Endometrial microvascular endothelial cells (primary cell): ENCODE data around the gene MYO1G. TPM values are rescaled to one million over a fixed set of nuclear protein-coding genes. Genes with fewer than 3 reads are reported as not detected.

ENCODE experiments used
- in situ Hi-C: cut with HindIII; loops from 2 replicates; pipeline ENCODE4 v1.10.0; 2017; ENCODE audit warnings: low sequenced_read_pairs, low pct_unique_long_range_greater_than_20kb; ENCODE audit errors: inconsistent ontology term
- total RNA-seq: library from RNA; depleted of rRNA; stranded (reverse); fragments of >200 nt; gene quantifications from one replicate; pipeline ENCODE4 v1.2.3, GENCODE V29; 2015; ENCODE audit errors: inconsistent ontology term

The MYO1G gene
- total RNA-seq, 1 donor from 2014 or later = not detected

GRCh38 chr7:44912775-44913347 is 66.0 kb downstream of the MYO1G start:
- in situ Hi-C loops = no loop called here

Other genes with a start within 250 kb of the MYO1G start
- 25.4 TPM for gene ZMIZ2, start 230.2 kb downstream of the MYO1G start, total RNA-seq
- 4,454 TPM for gene PPIA, start 182.3 kb downstream of the MYO1G start, total RNA-seq
- gene H2AZ2, start 130.9 kb downstream of the MYO1G start, total RNA-seq = 181 TPM
- gene PURB, start 93.5 kb downstream of the MYO1G start, total RNA-seq = 18.0 TPM
- gene CCM2, start 21.2 kb upstream of the MYO1G start, total RNA-seq = 70.8 TPM
- gene NACAD, start 110.0 kb upstream of the MYO1G start, total RNA-seq = 2.3 TPM
- gene TBRG4, start 132.7 kb upstream of the MYO1G start, total RNA-seq = 77.6 TPM
- not detected for gene RAMP3, start 178.8 kb upstream of the MYO1G start, total RNA-seq